ENCODE results near the gene KNOP1. TPM values are rescaled to one million over a fixed set of nuclear protein-coding genes. Genes with fewer than 3 reads are reported as not detected.

KNOP1 gene
- total RNA-seq: 77.9 and 84.4 TPM in 2 replicates
- long read RNA-seq, full-length matches to known transcripts: 4 of 28 reads
- long read RNA-seq, partial matches to known transcripts: 14 of 28 reads
- long read RNA-seq, other reads (novel, unspliced or antisense): 10 of 28 reads

GRCh38 chr16:19717741-19718623 is at the start of gene KNOP1, which contains the start of gene IQCK:
Gene KNOP1 (minus strand): TSS chr16:19718227. CDS start chr16:19715035, 3,192 bp downstream.
Gene IQCK (plus strand): TSS chr16:19718271. CDS start chr16:19718307, 36 bp downstream.
- no peaks in the 10 kb centered on the region for H3K9me3 Mint-ChIP-seq
- peak within 1 kb of the TSS; percentile 99 for H3K27ac Mint-ChIP-seq (ENCODE audit: unreplicated experiment)
- H3K4me3 Mint-ChIP-seq: peak within 1 kb of the TSS; percentile 99
- peaks cover 23% of the 10 kb centered on the region for H3K36me3 Mint-ChIP-seq (ENCODE audit: low read depth)
- DNase-seq (ENCODE audit: low read depth, low spot score): peak; percentile 80
- no peaks in the 10 kb centered on the region for H3K27me3 Mint-ChIP-seq (ENCODE audit: low read depth)
- peaks cover 29% of the 10 kb centered on the region for H3K4me1 Mint-ChIP-seq
- TF ChIP-seq CTCF (conservative IDR thresholded peaks at IDR 0.05): peak; percentile 28

GRCh38 chr16:19767497-19767896 is 49.5 kb upstream of the KNOP1 start:
- Mint-ChIP-seq H3K36me3 (ENCODE audit: low read depth) (peaks cover 19% of the 10 kb centered on the region), H3K27ac (ENCODE audit: unreplicated experiment) (no peak overlapping the region), H3K4me3 (no peak overlapping the region), H3K9me3 (peaks cover 5% of the 10 kb centered on the region), H3K27me3 (ENCODE audit: low read depth) (peaks cover 7% of the 10 kb centered on the region), H3K4me1 (peaks cover 14% of the 10 kb centered on the region)
- DNase-seq (ENCODE audit: low read depth, low spot score): no peak
- no peak for TF ChIP-seq CTCF (conservative IDR thresholded peaks at IDR 0.05)

- peaks cover 12% of the 10 kb centered on the region for H3K27me3 Mint-ChIP-seq (ENCODE audit: low read depth)
- no peak overlapping the region for H3K4me3 Mint-ChIP-seq
- H3K36me3 Mint-ChIP-seq (ENCODE audit: low read depth): peaks cover 19% of the 10 kb centered on the region
- TF ChIP-seq CTCF (conservative IDR thresholded peaks at IDR 0.05): no peak
- no peak overlapping the region for H3K27ac Mint-ChIP-seq (ENCODE audit: unreplicated experiment)
- no peak for DNase-seq (ENCODE audit: low read depth, low spot score)
- peaks cover 13% of the 10 kb centered on the region for H3K4me1 Mint-ChIP-seq
- peaks cover 5% of the 10 kb centered on the region for H3K9me3 Mint-ChIP-seq
Measured at GRCh38 chr16:19766988-19767387, 49.0 kb upstream of the KNOP1 start.

GRCh38 chr16:19766554-19766884 is 48.5 kb upstream of the KNOP1 start:
- Mint-ChIP-seq H3K36me3 (ENCODE audit: low read depth) (peaks cover 19% of the 10 kb centered on the region), H3K27me3 (ENCODE audit: low read depth) (peaks cover 16% of the 10 kb centered on the region), H3K4me1 (peaks cover 8% of the 10 kb centered on the region), H3K4me3 (no peak overlapping the region), H3K27ac (ENCODE audit: unreplicated experiment) (no peak overlapping the region), H3K9me3 (peaks cover 5% of the 10 kb centered on the region)
- no peak for TF ChIP-seq CTCF (conservative IDR thresholded peaks at IDR 0.05)
- no peak for DNase-seq (ENCODE audit: low read depth, low spot score)

GRCh38 chr16:19765860-19766553 is 48.0 kb upstream of the KNOP1 start:
- Mint-ChIP-seq H3K4me1 (peaks cover 7% of the 10 kb centered on the region), H3K27me3 (ENCODE audit: low read depth) (peaks cover 22% of the 10 kb centered on the region), H3K36me3 (ENCODE audit: low read depth) (peaks cover 19% of the 10 kb centered on the region), H3K9me3 (peaks cover 5% of the 10 kb centered on the region), H3K27ac (ENCODE audit: unreplicated experiment) (no peak overlapping the region), H3K4me3 (no peak overlapping the region)
- no peak for DNase-seq (ENCODE audit: low read depth, low spot score)
- no peak for TF ChIP-seq CTCF (conservative IDR thresholded peaks at IDR 0.05)

Data from neural crest cell (in vitro differentiated cells).